Skeletal muscle tissue (tissue), 4 donors: ENCODE data around the gene CRTC2. TPM values are rescaled to one million over a fixed set of nuclear protein-coding genes. Genes with fewer than 3 reads are reported as not detected.
"Not testable (repeated sequence)": the region's sequence is repeated elsewhere in the genome, so short reads cannot be mapped to it uniquely, and the experiment has no call there.

Experiments used
- H3K27ac ChIP-seq: one replicate; pipeline ENCODE4 v1.7.0; 2013; ENCODE audit warnings: mild to moderate bottlenecking, low read depth, low read length, inconsistent platforms
- H3K27me3 ChIP-seq, 3 donors: one replicate each; pipeline ENCODE4 v1.7.0; 2013; ENCODE audit warnings: low read length in 3 of 3; ENCODE audit not compliant: control insufficient read depth in 3 of 3, insufficient read depth in 3 of 3
- H3K36me3 ChIP-seq, 3 donors: one replicate each; pipeline ENCODE4 v1.7.0; 2013; ENCODE audit warnings: low read length in 3 of 3; ENCODE audit not compliant: control insufficient read depth in 3 of 3, insufficient read depth in 3 of 3
- H3K4me1 ChIP-seq, 3 donors: one replicate each; pipeline ENCODE4 v1.7.0; 2013; ENCODE audit warnings: low read length in 3 of 3, mild to moderate bottlenecking in 3 of 3; ENCODE audit not compliant: control insufficient read depth in 3 of 3, insufficient read depth in 3 of 3
- H3K4me3 ChIP-seq, 3 donors: one replicate each; pipeline ENCODE4 v1.7.0; 2013; ENCODE audit warnings: low read length in 3 of 3
- H3K9ac ChIP-seq, 3 donors: one replicate each; pipeline ENCODE4 v1.7.0; 2013; ENCODE audit warnings: low read length in 3 of 3, mild to moderate bottlenecking in 3 of 3, moderate library complexity in 2 of 3, low read depth in 1 of 3
- H3K9me3 ChIP-seq, 3 donors: one replicate each; pipeline ENCODE4 v1.7.0; 2013; ENCODE audit warnings: low read length in 3 of 3; ENCODE audit not compliant: control insufficient read depth in 3 of 3
- total RNA-seq: library from RNA; depleted of rRNA; stranded (reverse); fragments of >200 nt; gene quantifications from one replicate; pipeline ENCODE4 v1.2.3, GENCODE V29; 2014
- donor health status: Osteomylitis.

Gene CRTC2
- total RNA-seq, 1 donor from 2014 or later = 3.1 TPM

DNA sequence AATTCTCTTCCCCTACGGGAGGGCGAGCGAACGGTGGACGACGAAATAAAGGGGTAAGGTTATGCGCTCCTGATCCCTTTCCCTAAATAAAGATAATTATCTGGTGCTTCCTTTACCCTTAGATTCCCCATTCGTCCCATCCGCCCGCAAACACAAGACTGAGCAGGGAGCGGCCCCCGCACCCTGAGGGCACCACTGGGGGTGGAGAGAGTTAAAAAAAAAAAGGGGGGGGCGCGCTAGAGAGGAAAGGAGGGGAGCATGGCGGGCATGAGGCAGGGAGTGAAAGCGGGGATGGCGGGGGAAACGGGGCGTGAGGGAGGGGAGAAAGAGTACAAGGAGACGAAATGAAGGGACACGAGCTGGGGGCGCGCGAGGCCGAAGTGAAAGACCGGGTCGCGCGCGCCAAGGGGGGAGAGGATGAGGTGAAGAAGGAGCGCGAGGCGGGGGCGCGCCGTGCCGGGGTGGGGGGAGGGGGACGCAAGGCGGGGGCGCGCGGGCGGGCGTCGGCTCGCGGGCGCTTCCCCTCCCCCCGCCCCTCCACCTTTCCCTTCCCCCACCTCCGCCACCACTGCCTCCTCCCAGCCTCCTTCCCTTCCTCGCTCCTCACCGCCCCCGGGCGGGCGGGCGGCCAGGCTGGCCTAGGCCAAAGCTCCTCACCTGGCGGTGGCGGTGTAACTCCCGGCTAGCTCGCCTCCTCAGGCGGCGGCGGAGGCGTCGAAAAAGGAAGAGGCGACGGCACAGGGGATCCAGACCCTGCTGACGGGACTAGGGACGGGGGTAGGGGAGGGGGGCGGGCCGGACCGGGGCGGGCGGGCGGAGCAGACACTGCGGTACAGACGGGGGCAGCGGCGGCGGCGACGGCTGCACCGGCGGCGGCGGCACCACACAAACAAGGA is 36.1 kb downstream of the CRTC2 start:
- Histone ChIP-seq H3K4me1 (peaks cover 33 to 45% (median 39%) of the 10 kb centered on the region in 3 donors), H3K9me3 (no peaks in the 10 kb centered on the region), H3K9ac (peak overlapping the region; percentile 71 to 85 (median 81)), H3K27ac (peak overlapping the region; percentile 69), H3K27me3 (no peaks in the 10 kb centered on the region), H3K4me3 (peak overlapping the region; percentile 78 to 81 (median 80)), H3K36me3 (no peaks in the 10 kb centered on the region)

DNA sequence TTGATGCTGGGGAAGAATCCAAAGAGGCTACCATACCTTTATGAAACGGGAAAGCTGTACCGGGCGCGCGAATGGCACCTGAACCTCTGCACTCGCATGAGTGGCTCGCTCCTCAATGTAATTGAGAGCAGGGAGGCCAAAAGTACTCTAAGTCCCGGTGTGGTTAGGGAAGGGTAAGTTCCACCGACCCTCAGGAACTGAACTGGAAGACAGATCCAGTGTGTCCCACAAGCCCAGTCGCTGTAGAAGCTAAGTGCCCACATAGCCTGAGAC is 36.7 kb downstream of the CRTC2 start:
- H3K4me1 ChIP-seq = peaks cover 33 to 45% (median 39%) of the 10 kb centered on the region in 3 donors
- peak overlapping the region; percentile 78 to 81 (median 80) for H3K4me3 ChIP-seq
- peak overlapping the region; percentile 71 to 85 (median 71) for H3K9ac ChIP-seq
- H3K36me3 ChIP-seq = no peaks in the 10 kb centered on the region
- H3K9me3 ChIP-seq = no peaks in the 10 kb centered on the region
- peak overlapping the region; percentile 69 for H3K27ac ChIP-seq
- H3K27me3 ChIP-seq = no peaks in the 10 kb centered on the region

DNA sequence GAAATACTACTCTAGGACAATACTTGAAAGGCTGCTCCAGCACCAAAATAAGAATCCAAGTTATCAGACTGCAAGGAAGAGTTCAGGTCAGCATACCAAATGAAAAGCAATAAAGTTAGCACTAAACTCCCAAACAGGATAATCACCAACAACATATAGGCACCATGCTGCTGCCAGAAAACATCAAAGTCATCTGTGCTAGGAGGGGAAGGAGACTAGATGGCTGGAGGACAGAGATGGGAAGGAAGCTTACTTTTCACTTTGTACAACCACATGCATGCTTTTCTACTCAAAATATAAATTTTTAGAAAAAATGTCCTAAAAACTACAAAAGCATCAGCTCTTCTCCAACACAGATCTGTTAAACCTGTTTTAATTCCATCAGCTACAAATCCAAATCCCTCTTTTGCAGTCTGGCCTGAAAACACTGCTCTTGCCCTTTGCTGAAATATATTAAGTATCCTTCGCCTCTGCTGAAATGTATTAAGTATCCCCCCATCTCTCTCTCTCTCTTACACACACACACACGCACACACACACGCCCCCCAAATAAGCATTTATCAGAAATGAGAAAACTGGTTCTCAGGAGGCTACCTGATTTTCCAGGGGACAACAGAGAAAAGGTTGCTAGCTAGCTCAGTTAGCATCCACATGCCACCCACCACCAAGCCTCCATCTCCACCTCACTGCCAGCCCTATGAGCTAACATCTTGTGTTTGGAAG is 37.2 kb downstream of the CRTC2 start:
- H3K27me3 ChIP-seq = no peaks in the 10 kb centered on the region
- H3K4me1 ChIP-seq = peaks cover 33 to 45% (median 39%) of the 10 kb centered on the region in 3 donors
- peak overlapping the region; percentile 78 to 81 (median 80) for H3K4me3 ChIP-seq
- no peaks in the 10 kb centered on the region for H3K9me3 ChIP-seq
- H3K36me3 ChIP-seq = peaks cover 0 to 2% (median 0%) of the 10 kb centered on the region in 3 donors
- H3K9ac ChIP-seq = peak overlapping the region; percentile 71 to 85 (median 71)
- peak overlapping the region; percentile 69 for H3K27ac ChIP-seq

DNA sequence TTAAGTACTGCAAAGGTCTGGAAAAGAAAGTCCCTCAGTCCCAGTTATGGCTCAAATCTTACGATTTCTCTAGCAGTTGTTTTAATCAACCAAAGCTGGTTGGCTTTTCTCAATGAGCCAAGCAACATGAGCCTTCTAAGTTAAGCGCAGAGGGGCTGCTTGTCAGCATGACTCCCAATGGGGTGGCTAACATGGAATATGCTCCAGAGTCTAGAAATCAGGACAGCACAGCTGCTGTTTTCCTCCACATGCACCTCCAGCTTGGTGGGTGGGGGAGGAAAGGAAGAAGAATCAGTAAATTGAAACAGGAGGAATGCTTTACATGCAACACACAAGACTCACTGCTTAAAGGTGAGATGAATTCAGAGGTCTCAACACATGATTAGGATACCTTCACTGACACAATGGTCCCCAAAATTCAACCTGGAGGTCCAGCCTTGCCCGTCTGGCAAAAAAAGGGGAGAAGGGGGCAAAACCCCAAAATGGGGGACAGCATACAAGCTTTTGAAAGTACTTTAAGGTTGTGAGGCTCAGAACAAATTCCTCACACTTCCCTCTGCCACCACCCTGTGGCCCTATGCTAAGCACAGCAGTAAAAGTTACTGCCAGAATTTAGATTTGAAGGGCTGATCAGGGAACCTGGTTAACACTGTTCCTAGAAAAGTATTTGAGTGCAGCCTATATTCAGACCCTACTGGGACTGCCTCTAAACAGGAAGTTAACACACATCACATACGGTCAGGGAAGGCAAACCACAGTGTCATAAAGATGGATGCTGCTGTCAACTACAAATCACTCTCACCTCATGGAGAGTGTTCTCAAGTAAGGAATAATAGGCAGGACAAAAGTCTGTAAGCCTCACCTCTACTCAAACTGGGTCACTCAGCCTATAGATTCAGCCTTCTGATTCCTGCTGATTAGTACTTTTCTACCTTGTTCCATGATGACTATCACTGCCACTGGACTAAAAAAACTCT is 38.2 kb downstream of the CRTC2 start:
- peak overlapping the region; percentile 25 to 63 (median 45) for H3K9ac ChIP-seq
- no peaks in the 10 kb centered on the region for H3K9me3 ChIP-seq
- H3K4me1 ChIP-seq = peaks cover 33 to 45% (median 39%) of the 10 kb centered on the region in 3 donors
- peaks cover 0 to 4% (median 0%) of the 10 kb centered on the region in 3 donors for H3K36me3 ChIP-seq
- H3K27me3 ChIP-seq = no peaks in the 10 kb centered on the region
- peak overlapping the region; percentile 5 for H3K27ac ChIP-seq
- peak overlapping the region; percentile 6 to 18 (median 15) for H3K4me3 ChIP-seq

DNA sequence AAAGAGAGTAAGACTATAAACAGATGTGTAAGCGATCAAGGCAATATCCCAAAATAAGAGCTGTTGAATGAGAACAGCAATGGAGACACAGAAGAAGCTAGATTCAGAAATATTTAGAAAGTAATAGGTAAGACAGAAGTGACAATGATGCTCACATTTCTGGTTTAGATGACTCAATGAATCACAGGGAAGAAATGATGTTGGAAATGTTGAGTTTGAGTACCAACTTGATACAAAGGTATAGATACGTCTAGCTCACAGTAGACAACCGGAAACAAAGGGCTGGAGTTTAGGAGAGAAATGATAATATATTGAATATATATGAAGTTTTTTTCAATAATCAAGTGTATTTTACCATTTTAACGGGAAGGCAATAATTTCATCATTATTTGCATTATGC is 42.1 kb downstream of the CRTC2 start:
- Histone ChIP-seq H3K36me3 (peaks cover 0 to 4% (median 0%) of the 10 kb centered on the region in 3 donors), H3K4me3 (no peak overlapping the region), H3K9ac (no peak overlapping the region), H3K27me3 (no peaks in the 10 kb centered on the region), H3K4me1 (peaks cover 17 to 29% (median 28%) of the 10 kb centered on the region in 3 donors), H3K9me3 (no peaks in the 10 kb centered on the region), H3K27ac (no peak overlapping the region)

DNA sequence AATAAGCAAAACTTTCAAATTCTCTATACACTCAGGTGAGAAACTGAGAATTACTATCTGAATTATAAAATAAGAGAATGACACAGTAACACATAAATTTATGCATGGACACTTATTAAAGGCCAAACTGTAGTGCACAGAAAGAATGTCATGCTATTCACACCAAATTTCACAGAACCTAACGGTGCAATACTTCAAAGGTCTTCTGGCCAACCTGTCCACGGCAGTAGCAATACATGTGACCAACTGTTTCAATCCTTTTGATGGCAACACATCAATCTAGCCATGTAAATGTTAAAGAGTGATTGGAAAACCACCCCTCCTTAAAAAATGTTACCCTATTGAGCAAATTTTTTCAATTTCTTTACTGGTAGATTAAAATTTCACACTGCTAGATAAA is 46.1 kb downstream of the CRTC2 start:
- no peaks in the 10 kb centered on the region for H3K4me1 ChIP-seq
- H3K9me3 ChIP-seq = no peaks in the 10 kb centered on the region
- no peak overlapping the region for H3K27ac ChIP-seq
- peaks cover 0 to 4% (median 0%) of the 10 kb centered on the region in 3 donors for H3K36me3 ChIP-seq
- no peaks in the 10 kb centered on the region for H3K27me3 ChIP-seq
- no peak overlapping the region for H3K4me3 ChIP-seq
- no peak overlapping the region for H3K9ac ChIP-seq

DNA sequence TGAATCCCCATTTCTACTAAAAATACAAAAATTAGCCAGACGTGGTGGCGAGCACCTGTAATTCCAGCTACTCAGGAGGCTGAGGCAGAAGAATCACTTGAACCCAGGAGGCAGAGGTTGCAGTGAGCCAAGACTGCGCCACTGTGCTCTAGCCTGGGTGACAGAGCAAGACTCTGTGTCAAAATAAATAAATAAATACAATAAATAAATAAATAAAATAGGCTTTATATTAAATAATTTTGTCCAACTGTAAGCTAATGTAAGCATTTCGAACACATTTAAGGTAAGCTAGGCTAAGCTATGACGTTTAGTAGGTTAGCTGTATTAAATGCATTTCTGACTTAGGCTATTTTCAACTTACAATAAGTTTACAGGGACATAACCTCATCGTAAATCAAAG is 47.9 kb downstream of the CRTC2 start:
- not testable (repeated sequence) for H3K9ac ChIP-seq, H3K27me3 ChIP-seq, H3K36me3 ChIP-seq, H3K4me1 ChIP-seq, H3K27ac ChIP-seq, H3K4me3 ChIP-seq, H3K9me3 ChIP-seq

DNA sequence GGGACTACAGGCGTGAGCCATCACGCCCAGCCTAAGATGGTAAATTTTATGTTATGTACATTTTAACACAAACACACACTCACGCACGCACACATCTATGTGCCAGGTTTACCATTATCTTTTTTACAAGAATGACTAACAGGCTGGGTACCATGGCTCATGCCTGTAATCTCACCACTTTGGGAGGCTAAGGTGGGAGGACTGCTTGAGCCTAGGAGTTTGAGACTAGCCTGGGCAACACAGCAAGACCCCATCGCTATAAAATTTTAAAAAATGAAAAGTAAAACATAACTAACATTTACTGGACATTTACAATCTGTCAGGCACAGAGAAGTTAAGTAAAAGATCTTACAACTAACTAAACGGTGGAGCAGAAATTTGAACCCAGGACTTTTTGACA is 50.3 kb downstream of the CRTC2 start:
- H3K27me3 ChIP-seq = no peaks in the 10 kb centered on the region
- no peak overlapping the region for H3K27ac ChIP-seq
- H3K36me3 ChIP-seq = peaks cover 0 to 3% (median 3%) of the 10 kb centered on the region in 3 donors
- H3K4me3 ChIP-seq = no peak overlapping the region
- no peak overlapping the region for H3K9ac ChIP-seq
- H3K4me1 ChIP-seq = peaks cover 2 to 6% (median 4%) of the 10 kb centered on the region in 3 donors
- H3K9me3 ChIP-seq = no peaks in the 10 kb centered on the region

DNA sequence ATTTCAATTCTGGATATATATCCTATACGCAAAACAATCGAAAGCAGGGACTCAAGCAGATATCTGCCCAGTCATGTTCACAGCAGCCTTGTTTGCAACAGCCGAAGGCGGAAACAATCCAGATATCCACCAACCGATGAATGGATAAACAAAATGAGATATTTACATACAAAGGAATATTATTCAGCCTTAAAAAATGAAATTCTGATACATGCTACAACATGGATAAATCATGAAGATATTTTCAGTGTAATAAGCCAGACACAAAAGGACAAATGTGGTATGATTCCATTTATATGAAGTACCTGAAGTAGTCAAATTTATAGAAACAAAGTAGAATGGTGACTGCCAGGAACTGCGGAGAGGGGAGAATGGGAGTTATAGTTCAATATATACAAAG is 51.3 kb downstream of the CRTC2 start:
- Histone ChIP-seq H3K36me3 (peaks cover 0 to 3% (median 3%) of the 10 kb centered on the region in 3 donors), H3K9me3 (no peaks in the 10 kb centered on the region), H3K9ac (no peak overlapping the region), H3K27me3 (no peaks in the 10 kb centered on the region), H3K4me1 (peaks cover 2 to 6% (median 4%) of the 10 kb centered on the region in 3 donors), H3K27ac (no peak overlapping the region), H3K4me3 (no peak overlapping the region)
